Daoy (cell line): ENCODE results near the gene PLEKHA4. TPM values are rescaled to one million over a fixed set of nuclear protein-coding genes. Genes with fewer than 3 reads are reported as not detected.
"Not testable (repeated sequence)": the region's sequence is repeated elsewhere in the genome, so short reads cannot be mapped to it uniquely, and the experiment has no call there.

Experiments used
- DNase-seq: peaks from one replicate; pipeline ENCODE4 v3.0.0-alpha.2; 2015; ENCODE audit warnings: low read depth
- total RNA-seq: library from RNA; depleted of rRNA; stranded (reverse); fragments of >200 nt; shearing (Covaris generic); gene quantifications from 2 replicates; pipeline ENCODE4 v1.2.3, GENCODE V29; 2014; rRNA removed

The PLEKHA4 gene
- total RNA-seq, result 2.1 and 4.5 TPM in 2 replicates

GRCh38 chr19:48868114-48868886 is at the start of gene PLEKHA4:
Gene PLEKHA4 (minus strand): TSS chr19:48868617. CDS start chr19:48867620, 997 bp downstream.
- peak; percentile 69 for DNase-seq

DNA sequence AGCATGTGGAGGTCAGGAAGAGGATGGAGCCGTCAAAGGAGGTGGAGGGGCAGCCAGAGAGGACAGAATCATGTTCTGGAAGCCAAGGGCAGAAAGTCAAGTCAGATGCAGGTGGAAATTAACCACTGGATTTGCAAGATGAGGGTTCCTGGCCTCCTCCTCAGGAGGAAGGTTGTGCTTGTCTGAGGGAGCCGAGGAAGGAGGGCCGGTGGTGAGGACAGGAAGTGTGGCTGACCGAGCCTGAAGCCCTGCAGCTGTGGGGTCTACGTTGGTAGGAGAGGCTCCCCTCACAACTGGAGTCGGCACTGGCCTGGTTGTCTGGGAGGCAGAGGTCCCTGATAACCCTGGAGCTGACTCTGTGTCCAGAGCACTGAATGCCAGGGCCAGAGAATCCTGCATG is 49.7 kb upstream of the PLEKHA4 start:
- no peak for DNase-seq

GRCh38 chr19:48915757-48916156 is 47.3 kb upstream of the PLEKHA4 start:
- no peak for DNase-seq

- no peak for DNase-seq
These were observed 45.8 kb upstream of the PLEKHA4 start for GRCh38 chr19:48914181-48914580.

DNA sequence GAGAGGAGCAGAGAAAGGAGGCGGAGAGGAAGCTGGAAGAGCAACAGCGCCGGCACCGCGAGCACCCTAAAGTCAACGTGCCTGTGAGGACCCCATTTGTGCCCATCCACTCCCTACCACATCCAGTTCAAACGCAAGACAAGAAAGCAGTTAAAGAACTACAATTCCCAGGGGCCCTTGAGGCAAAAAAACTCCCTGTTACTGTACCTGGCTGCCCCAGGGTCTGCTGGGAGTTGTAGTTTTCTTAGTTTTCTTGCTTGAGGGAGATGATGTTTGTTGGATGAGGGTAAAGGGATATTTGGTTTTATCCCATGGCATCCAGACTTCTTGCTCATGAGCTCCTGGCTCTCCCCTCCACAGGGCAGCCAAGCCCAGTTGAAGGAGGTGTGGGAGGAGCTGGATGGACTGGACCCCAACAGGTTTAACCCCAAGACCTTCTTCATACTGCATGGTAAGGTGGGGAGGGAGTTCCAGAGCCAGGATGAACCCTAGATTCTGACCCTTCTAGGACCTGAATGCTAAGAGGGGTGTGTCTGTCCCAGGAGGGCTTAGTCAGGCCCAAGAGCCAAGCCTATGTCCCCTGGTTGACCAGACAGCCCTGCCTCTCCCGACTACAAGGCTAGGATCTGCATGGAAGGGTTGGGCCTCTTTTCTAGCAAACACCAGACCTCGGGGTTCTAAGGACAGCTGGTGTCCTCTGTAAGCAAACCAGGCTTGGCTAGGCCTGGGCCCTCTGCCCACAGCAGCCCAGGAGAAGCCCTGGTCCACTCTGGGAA is 44.9 kb upstream of the PLEKHA4 start:
- DNase-seq, result no peak

DNA sequence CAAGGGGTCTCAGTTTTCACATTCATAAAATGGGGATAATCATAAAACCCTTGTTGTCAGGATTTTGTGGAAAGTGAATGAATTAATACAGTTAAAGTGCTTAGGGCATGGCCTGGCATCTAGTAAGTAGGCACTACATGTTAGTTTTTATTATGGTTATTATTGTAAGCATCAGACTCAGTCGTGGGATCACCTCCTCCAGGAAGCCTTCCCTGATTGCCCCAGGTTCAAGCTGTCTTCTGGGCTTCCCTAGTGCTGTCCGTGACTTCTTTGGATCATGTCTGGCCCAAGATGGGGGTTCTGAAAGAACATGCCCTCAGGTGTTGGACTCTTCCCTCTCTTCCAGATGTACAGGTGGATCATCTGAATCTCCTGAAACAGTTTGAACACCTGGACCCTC is 42.4 kb upstream of the PLEKHA4 start:
- DNase-seq, result no peak

- not testable (repeated sequence) for DNase-seq
These were observed 41.1 kb upstream of the PLEKHA4 start for GRCh38 chr19:48909424-48910077.

GRCh38 chr19:48907671-48908070 is 39.3 kb upstream of the PLEKHA4 start:
- DNase-seq, result no peak

GRCh38 chr19:48906324-48906723 is 37.9 kb upstream of the PLEKHA4 start:
- no peak for DNase-seq

DNA sequence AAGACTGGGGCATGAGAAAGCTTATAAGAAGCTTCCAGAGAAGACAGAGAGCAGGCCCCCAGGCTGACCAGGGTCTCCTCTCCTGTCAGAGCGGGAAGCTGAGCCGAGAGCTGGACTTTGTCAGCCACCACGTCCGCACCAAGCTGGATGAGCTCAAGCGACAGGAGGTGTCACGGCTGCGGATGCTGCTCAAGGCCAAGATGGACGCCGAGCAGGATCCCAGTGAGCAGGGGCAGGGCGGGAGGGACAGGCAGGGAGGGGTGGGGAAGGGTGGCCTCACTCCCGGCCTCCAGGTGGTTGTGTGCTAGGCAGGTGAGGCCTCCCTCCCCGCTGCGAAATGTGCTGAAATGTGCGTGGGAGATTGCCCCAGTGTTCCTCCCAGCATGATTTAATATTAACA is 37.2 kb upstream of the PLEKHA4 start:
- no peak for DNase-seq

DNA sequence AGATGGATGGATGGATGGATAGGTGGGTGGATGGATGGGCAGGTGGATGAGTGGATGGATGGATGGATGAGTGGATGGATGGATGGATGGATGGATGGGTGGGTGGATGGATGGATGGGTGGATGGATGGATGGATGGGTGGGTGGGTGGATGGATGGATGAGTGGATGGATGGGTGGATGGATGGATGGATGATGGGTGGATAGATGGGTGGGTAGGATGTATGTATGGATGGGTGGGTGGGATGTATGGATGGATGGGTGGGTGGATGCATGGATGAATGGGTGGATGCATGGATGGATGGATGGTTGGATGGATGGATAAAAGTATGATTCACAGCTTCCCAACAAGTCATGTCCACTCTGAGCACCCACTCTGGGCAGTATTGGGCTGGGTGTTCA is 35.4 kb upstream of the PLEKHA4 start:
- DNase-seq, result not testable (repeated sequence)

- DNase-seq, result not testable (repeated sequence)
These were observed 33.9 kb upstream of the PLEKHA4 start for GRCh38 chr19:48902291-48902690.

- DNase-seq, result no peak
These were observed 32.3 kb upstream of the PLEKHA4 start for GRCh38 chr19:48900477-48901406.

- peak; percentile 99 for DNase-seq
These were observed 31.5 kb upstream of the PLEKHA4 start, which contains the start of gene NUCB1 for GRCh38 chr19:48899781-48900476. Gene NUCB1 (plus strand): TSS chr19:48900312. CDS start chr19:48900797, 485 bp downstream.

DNA sequence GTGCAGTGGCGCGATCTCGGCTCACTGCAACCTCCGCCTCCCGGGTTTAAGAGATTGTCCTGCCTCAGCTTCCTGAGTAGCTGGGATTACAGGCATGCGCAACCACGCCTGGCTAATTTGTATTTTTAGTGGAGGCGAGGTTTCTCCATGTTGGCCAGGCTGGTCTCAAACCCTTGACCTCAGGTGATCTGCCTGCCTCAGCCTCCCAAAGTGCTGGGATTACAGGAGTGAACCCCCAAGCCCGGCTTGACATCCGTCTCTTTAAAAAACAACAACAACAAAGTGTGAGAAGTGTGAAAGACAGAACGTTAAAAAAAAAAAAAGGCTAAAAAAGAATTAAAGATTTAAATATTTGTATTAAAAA is 31.0 kb upstream of the PLEKHA4 start:
- not testable (repeated sequence) for DNase-seq

- no peak for DNase-seq
These were observed 28.8 kb upstream of the PLEKHA4 start for GRCh38 chr19:48897181-48897580.

DNA sequence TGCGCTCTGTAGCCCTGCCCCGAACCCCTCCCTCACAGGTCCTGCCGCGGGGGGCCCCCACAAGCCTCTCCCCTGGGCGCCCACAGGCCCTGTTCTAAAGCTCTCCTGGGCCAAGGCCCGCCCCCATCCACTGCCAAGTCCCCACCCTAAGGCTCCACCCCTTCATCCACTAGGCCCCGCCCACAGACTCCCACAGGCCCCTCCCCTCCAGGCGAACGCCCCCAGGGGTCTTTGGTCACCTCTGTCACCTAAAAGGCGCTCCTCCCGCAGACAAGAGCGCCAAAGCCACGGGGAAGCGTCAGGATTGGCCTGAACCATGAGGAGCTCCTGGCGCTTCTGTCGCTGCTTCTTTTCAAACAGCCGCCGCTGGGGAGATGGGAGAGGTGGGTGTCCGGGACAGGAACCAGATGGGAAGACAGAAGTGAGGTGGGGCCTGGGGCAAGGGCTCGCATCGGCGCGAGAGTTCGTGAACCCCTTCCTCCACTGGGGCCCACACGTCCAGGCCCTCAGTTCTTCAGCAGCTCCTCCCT is 27.8 kb upstream of the PLEKHA4 start:
- no peak for DNase-seq

DNA sequence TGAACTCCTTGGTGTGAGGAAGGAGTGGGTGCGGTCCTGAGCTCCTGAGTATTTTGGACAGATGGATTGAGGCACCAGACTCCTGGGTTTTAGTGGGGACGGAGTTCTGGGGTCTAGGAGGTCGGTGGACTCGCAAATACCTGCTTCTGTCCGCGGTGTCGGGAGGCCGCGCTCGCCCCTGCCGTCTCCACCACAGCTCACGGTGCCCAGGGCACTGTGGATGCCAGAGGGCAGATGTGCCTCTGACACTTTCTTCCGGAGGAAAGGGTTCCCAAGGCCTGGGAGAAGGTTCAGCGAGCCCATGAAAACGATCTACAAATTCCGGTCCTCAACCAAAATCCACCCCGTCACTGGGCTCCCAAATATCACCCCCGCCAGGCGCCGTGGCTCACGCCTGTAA is 26.8 kb upstream of the PLEKHA4 start:
- DNase-seq, result no peak

GRCh38 chr19:48890551-48890950 is 22.1 kb upstream of the PLEKHA4 start:
- no peak for DNase-seq

GRCh38 chr19:48889496-48889895 is 21.1 kb upstream of the PLEKHA4 start:
- DNase-seq, result not testable (repeated sequence)
